ENCODE results near the gene VWA5A. TPM values are rescaled to one million over a fixed set of nuclear protein-coding genes. Genes with fewer than 3 reads are reported as not detected.

VWA5A gene
- total RNA-seq, 1 experiment from 2014 or later: 3.1 TPM

DNA sequence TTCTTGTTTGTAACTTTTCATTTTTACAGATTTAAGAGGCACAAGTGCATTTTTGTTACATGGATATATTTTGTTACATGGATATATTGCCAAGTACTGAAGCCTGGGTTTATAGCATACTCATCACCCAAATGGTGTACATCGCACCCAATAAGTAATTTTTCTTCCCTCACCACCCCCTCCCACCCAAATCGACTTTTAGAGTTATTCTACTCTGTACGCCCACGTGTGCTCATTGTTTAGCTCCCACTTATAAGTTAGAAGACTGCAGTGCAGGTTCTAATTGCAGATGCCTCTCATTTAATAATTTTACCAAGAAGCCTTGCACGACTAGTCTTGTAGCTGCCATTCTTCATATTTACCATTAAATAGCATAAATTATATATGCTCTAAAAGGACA lies 20.5 kb upstream of the VWA5A start:
- H3K27me3 ChIP-seq (ENCODE audit: control insufficient read depth, insufficient read depth, low read length): no peaks in the 10 kb centered on the region; the same call in 1 of the 2 replicates
- in situ Hi-C loops (cut with HindIII; ENCODE audit: low pct_unique_long_range_greater_than_20kb, low sequenced_read_pairs) (no loop called here), intact Hi-C loops (cut with micrococcal nuclease; ENCODE audit: unreplicated experiment) (no loop called here)

DNA sequence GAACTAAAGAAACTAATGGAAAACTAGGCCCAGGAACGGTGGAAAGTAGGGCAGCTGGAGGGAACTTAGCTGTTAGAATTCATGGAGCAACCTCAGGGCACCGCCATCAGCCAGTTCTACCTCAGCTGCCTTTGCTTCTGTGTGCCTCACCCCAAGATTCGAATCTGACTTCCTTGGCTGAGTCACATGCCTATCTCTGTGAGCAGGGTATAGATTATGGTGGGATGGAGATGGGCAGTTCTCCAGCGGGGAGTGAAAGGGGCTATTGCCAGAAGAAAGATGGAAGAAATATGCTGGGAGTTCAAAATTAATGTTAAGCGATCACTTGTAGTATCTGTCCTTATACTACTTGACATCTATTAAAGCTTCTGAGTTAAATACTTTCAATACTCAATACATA lies 18.9 kb upstream of the VWA5A start:
- H3K36me3 ChIP-seq (ENCODE audit: control insufficient read depth, insufficient read depth, low read length): no peaks in the 10 kb centered on the region
- ChIA-PET CTCF (interaction anchor here (0.8 kb wide), 1 partner anchor 151 kb away, joined by 8 read pairs; no protein-coding TSS in a partner anchor), POLR2A (no interaction called here)
- no peaks in the 10 kb centered on the region; the same call in 1 of the 2 replicates for H3K27me3 ChIP-seq (ENCODE audit: control insufficient read depth, insufficient read depth, low read length)
- intact Hi-C loops (cut with micrococcal nuclease; ENCODE audit: unreplicated experiment) (no loop called here), in situ Hi-C loops (cut with HindIII; ENCODE audit: low pct_unique_long_range_greater_than_20kb, low sequenced_read_pairs) (no loop called here)
- H3K27ac ChIP-seq (ENCODE audit: low read length): no peak overlapping the region
- DNase-seq (ENCODE audit: low read depth, low spot score): no peak
- no peak for ATAC-seq
- TF ChIP-seq, protein P1, sequence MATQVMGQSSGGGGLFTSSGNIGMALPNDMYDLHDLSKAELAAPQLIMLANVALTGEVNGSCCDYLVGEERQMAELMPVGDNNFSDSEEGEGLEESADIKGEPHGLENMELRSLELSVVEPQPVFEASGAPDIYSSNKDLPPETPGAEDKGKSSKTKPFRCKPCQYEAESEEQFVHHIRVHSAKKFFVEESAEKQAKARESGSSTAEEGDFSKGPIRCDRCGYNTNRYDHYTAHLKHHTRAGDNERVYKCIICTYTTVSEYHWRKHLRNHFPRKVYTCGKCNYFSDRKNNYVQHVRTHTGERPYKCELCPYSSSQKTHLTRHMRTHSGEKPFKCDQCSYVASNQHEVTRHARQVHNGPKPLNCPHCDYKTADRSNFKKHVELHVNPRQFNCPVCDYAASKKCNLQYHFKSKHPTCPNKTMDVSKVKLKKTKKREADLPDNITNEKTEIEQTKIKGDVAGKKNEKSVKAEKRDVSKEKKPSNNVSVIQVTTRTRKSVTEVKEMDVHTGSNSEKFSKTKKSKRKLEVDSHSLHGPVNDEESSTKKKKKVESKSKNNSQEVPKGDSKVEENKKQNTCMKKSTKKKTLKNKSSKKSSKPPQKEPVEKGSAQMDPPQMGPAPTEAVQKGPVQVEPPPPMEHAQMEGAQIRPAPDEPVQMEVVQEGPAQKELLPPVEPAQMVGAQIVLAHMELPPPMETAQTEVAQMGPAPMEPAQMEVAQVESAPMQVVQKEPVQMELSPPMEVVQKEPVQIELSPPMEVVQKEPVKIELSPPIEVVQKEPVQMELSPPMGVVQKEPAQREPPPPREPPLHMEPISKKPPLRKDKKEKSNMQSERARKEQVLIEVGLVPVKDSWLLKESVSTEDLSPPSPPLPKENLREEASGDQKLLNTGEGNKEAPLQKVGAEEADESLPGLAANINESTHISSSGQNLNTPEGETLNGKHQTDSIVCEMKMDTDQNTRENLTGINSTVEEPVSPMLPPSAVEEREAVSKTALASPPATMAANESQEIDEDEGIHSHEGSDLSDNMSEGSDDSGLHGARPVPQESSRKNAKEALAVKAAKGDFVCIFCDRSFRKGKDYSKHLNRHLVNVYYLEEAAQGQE (IDR thresholded peaks at IDR 0.05; ENCODE audit: insufficient read depth in 1 of 2, low read depth in 2 of 2, low read length in 1 of 2): no peak
- TF ChIP-seq POLR2AphosphoS5 (IDR thresholded peaks at IDR 0.05; ENCODE audit: low read depth, low read length) (no peak), SIN3A (IDR thresholded peaks at IDR 0.05; ENCODE audit: borderline replicate concordance, insufficient read depth, low read depth, low read length) (no peak), TCF7L2 (IDR thresholded peaks at IDR 0.05; ENCODE audit: low read depth, low read length) (no peak)
- TF ChIP-seq, protein P2, sequence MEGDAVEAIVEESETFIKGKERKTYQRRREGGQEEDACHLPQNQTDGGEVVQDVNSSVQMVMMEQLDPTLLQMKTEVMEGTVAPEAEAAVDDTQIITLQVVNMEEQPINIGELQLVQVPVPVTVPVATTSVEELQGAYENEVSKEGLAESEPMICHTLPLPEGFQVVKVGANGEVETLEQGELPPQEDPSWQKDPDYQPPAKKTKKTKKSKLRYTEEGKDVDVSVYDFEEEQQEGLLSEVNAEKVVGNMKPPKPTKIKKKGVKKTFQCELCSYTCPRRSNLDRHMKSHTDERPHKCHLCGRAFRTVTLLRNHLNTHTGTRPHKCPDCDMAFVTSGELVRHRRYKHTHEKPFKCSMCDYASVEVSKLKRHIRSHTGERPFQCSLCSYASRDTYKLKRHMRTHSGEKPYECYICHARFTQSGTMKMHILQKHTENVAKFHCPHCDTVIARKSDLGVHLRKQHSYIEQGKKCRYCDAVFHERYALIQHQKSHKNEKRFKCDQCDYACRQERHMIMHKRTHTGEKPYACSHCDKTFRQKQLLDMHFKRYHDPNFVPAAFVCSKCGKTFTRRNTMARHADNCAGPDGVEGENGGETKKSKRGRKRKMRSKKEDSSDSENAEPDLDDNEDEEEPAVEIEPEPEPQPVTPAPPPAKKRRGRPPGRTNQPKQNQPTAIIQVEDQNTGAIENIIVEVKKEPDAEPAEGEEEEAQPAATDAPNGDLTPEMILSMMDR (IDR thresholded peaks at IDR 0.05): no peak
- H3K4me1 ChIP-seq (ENCODE audit: control insufficient read depth, insufficient read depth, low read length): no peaks in the 10 kb centered on the region
- no TSS peak for BruUV-seq (replicated peaks)
- no peaks in the 10 kb centered on the region for H3K9me3 ChIP-seq (ENCODE audit: control insufficient read depth, insufficient read depth, low read depth, low read length)
- H3K4me3 ChIP-seq (ENCODE audit: low read depth in 2 of 2, low read length in 2 of 2): no peak overlapping the region

More for the DNA sequence above, 20.5 kb upstream of the VWA5A start:
- TF ChIP-seq, protein P1 (IDR thresholded peaks at IDR 0.05; ENCODE audit: insufficient read depth in 1 of 2, low read depth in 2 of 2, low read length in 1 of 2): no peak
- TF ChIP-seq TCF7L2 (IDR thresholded peaks at IDR 0.05; ENCODE audit: low read depth, low read length) (no peak), POLR2AphosphoS5 (IDR thresholded peaks at IDR 0.05; ENCODE audit: low read depth, low read length) (no peak), SIN3A (IDR thresholded peaks at IDR 0.05; ENCODE audit: borderline replicate concordance, insufficient read depth, low read depth, low read length) (no peak)
- TF ChIP-seq, protein P2 (IDR thresholded peaks at IDR 0.05): no peak
- no TSS peak for BruUV-seq (replicated peaks)
- ChIA-PET CTCF (no interaction called here), POLR2A (no interaction called here)
- Histone ChIP-seq H3K4me3 (ENCODE audit: low read depth in 2 of 2, low read length in 2 of 2) (no peak overlapping the region), H3K27ac (ENCODE audit: low read length) (no peak overlapping the region), H3K4me1 (ENCODE audit: control insufficient read depth, insufficient read depth, low read length) (no peaks in the 10 kb centered on the region), H3K36me3 (ENCODE audit: control insufficient read depth, insufficient read depth, low read length) (no peaks in the 10 kb centered on the region), H3K9me3 (ENCODE audit: control insufficient read depth, insufficient read depth, low read depth, low read length) (no peaks in the 10 kb centered on the region)
- DNase-seq (ENCODE audit: low read depth, low spot score) (no peak), ATAC-seq (no peak)

Measured in Panc1 (cell line).